ENCODE data around the gene DGKI. TPM values are rescaled to one million over a fixed set of nuclear protein-coding genes. Genes with fewer than 3 reads are reported as not detected.

Gene DGKI
- total RNA-seq, 1 experiment from 2014 or later: 0.15 TPM

- POLR2A ChIA-PET: no interaction called here
- ATAC-seq (no peak), DNase-seq (ENCODE audit: low read depth, low spot score) (no peak)
- no peak overlapping the region for H2AFZ ChIP-seq (ENCODE audit: low read depth, low read length, poor library complexity, severe bottlenecking)
- CTCF ChIA-PET: no interaction called here
- no TSS peak for BruUV-seq (replicated peaks)
- TF ChIP-seq FOSL1 (IDR thresholded peaks at IDR 0.05; ENCODE audit: low read depth): no peak
- TF ChIP-seq SP1 (IDR thresholded peaks at IDR 0.05; ENCODE audit: low read depth): no peak
- TF ChIP-seq ZNF274 (IDR thresholded peaks at IDR 0.05; ENCODE audit: low read depth, low read length): no peak
- no peak for TF ChIP-seq SIN3A (IDR thresholded peaks at IDR 0.05; ENCODE audit: low read depth)
- TF ChIP-seq, protein P1, sequence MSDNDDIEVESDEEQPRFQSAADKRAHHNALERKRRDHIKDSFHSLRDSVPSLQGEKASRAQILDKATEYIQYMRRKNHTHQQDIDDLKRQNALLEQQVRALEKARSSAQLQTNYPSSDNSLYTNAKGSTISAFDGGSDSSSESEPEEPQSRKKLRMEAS (IDR thresholded peaks at IDR 0.05): no peak
- no peak for TF ChIP-seq EGR1 (IDR thresholded peaks at IDR 0.05; ENCODE audit: low read depth)
- TF ChIP-seq EZH2phosphoT487 (IDR thresholded peaks at IDR 0.05; ENCODE audit: borderline replicate concordance): no peak
- TF ChIP-seq POLR2A (IDR thresholded peaks at IDR 0.05; ENCODE audit: borderline replicate concordance, extremely low read depth, insufficient read depth, insufficient read length): no peak
- no peak for TF ChIP-seq ELF1 (IDR thresholded peaks at IDR 0.05; ENCODE audit: borderline replicate concordance, low read depth)
- TF ChIP-seq, protein P2, sequence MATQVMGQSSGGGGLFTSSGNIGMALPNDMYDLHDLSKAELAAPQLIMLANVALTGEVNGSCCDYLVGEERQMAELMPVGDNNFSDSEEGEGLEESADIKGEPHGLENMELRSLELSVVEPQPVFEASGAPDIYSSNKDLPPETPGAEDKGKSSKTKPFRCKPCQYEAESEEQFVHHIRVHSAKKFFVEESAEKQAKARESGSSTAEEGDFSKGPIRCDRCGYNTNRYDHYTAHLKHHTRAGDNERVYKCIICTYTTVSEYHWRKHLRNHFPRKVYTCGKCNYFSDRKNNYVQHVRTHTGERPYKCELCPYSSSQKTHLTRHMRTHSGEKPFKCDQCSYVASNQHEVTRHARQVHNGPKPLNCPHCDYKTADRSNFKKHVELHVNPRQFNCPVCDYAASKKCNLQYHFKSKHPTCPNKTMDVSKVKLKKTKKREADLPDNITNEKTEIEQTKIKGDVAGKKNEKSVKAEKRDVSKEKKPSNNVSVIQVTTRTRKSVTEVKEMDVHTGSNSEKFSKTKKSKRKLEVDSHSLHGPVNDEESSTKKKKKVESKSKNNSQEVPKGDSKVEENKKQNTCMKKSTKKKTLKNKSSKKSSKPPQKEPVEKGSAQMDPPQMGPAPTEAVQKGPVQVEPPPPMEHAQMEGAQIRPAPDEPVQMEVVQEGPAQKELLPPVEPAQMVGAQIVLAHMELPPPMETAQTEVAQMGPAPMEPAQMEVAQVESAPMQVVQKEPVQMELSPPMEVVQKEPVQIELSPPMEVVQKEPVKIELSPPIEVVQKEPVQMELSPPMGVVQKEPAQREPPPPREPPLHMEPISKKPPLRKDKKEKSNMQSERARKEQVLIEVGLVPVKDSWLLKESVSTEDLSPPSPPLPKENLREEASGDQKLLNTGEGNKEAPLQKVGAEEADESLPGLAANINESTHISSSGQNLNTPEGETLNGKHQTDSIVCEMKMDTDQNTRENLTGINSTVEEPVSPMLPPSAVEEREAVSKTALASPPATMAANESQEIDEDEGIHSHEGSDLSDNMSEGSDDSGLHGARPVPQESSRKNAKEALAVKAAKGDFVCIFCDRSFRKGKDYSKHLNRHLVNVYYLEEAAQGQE (IDR thresholded peaks at IDR 0.05; ENCODE audit: low read depth): no peak
- no peak for TF ChIP-seq TCF7L2 (IDR thresholded peaks at IDR 0.05; ENCODE audit: borderline replicate concordance, extremely low read depth, insufficient read depth, insufficient read length)
- TF ChIP-seq SRF (IDR thresholded peaks at IDR 0.05; ENCODE audit: low read depth): no peak
- no peak for TF ChIP-seq RAD21 (IDR thresholded peaks at IDR 0.05; ENCODE audit: low read depth)
- no peaks in the 10 kb centered on the region for H3K27me3 ChIP-seq (ENCODE audit: insufficient read depth, low read length)
- no peaks in the 10 kb centered on the region for H3K9me2 ChIP-seq (ENCODE audit: insufficient read depth)
- intact Hi-C loops (cut with micrococcal nuclease): no loop called here
- H4K20me1 ChIP-seq (ENCODE audit: insufficient read depth): no peaks in the 10 kb centered on the region
- no peaks in the 10 kb centered on the region for H3K4me1 ChIP-seq (ENCODE audit: control insufficient read depth in 1 of 2, insufficient read depth in 2 of 2, low read length in 2 of 2)
- H3K9ac ChIP-seq (ENCODE audit: low read length): no peak overlapping the region
- H3K4me2 ChIP-seq (ENCODE audit: low read length): no peak overlapping the region
- H3K36me3 ChIP-seq (ENCODE audit: control insufficient read depth in 1 of 2, insufficient read depth in 2 of 2, low read length in 2 of 2): no peaks in the 10 kb centered on the region
- H3K27ac ChIP-seq (ENCODE audit: low read depth, low read length): no peak overlapping the region
- no peaks in the 10 kb centered on the region for H3K79me2 ChIP-seq (ENCODE audit: insufficient read depth, low read length)
- RAD21 ChIA-PET (ENCODE audit: low non-redundant PET in 1 of 2, low total read pairs in 2 of 2, uncharacterized antibody in 2 of 2, unreplicated experiment in 2 of 2): no interaction called here
- no peaks in the 10 kb centered on the region for H3K9me3 ChIP-seq (ENCODE audit: control insufficient read depth in 1 of 2, insufficient read depth in 1 of 2, low read depth in 1 of 2, low read length in 2 of 2)
- H3K4me3 ChIP-seq (replicated peaks in 1 of 2; ENCODE audit: low read depth in 1 of 2, low read length in 2 of 2): no peak overlapping the region
Measured at GRCh38 chr7:137544453-137545058, 302.2 kb downstream of the DGKI start.

All from HCT116 (cell line).